ENCODE data around the gene NWD2. TPM values are rescaled to one million over a fixed set of nuclear protein-coding genes. Genes with fewer than 3 reads are reported as not detected.
"Not testable (repeated sequence)": the region's sequence is repeated elsewhere in the genome, so short reads cannot be mapped to it uniquely, and the experiment has no call there.

Gene NWD2
- polyA plus RNA-seq (ENCODE audit: insufficient read depth in 1 of 5, insufficient read length in 5 of 5, low replicate concordance in 1 of 5), result under 1 TPM in 4 of 5 donors, not detected in 1; 0.01 to 0.04 (median 0.03) TPM
- long read RNA-seq, donor 1, result 0 reads
- long read RNA-seq, donor 2, result 0 reads
- long read RNA-seq, donor 3, result 0 reads
- long read RNA-seq, donor 4, result 0 reads
- long read RNA-seq, donor 5, result 0 reads
- long read RNA-seq, donor 6, result 0 reads
- long read RNA-seq, donor 7, result 0 reads
- long read RNA-seq, donor 8, result 0 reads

- peak in 1 of 2 donors; percentile 39 for DNase-seq
Measured at GRCh38 chr4:37244583-37245390, at the start of gene NWD2. Gene NWD2, plus strand, starts transcription at chr4:37244743. Its CDS starts 325 bp downstream, at chr4:37245068.

GRCh38 chr4:37197899-37198298, 46.6 kb upstream of the NWD2 start:
- no peak for DNase-seq

- not testable (repeated sequence) for DNase-seq
Measured at GRCh38 chr4:37204740-37205139, 39.8 kb upstream of the NWD2 start.

DNA sequence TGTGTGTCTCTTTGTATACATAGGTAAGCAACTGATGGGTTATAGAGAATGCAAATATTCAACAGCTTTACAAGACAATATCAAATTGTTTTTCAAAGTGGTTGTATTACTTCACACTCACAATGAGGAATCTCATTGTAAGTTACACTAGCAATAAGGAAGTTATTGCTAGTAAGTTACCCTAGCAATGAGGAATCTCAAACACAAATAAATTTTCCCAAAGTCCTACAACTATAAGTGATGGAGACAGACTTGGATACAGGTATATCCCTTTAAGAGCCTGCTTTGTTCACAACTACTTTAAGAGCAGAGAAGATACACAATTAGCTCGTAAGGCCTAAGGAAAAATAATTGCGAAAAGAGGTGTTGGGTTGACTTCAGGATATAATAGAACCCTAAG, 28.3 kb upstream of the NWD2 start:
- no peak for DNase-seq

- DNase-seq, result no peak
Measured at GRCh38 chr4:37219242-37219641, 25.3 kb upstream of the NWD2 start.

- DNase-seq, result no peak
Measured at GRCh38 chr4:37219990-37220389, 24.6 kb upstream of the NWD2 start.

DNA sequence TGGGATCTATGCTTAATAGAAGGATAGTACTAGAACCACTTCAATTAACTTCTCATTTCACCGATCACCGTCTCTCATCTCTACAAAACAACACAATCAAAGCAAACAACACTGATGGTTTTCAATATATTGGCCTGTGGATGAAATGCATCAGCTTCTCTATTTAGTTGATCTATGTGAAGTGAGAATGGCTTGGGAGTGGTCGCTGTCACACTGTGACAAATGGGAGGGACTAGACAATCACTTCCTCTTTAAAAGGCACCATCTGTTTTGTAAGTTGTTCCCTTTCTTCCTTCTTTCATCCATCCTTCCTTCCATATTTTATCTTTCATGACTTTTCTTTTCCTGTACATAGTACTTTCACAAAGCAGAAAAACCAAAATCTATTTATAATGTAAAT, 23.9 kb upstream of the NWD2 start:
- DNase-seq, result no peak

- no peak for DNase-seq
Measured at GRCh38 chr4:37223732-37224131, 20.8 kb upstream of the NWD2 start.

- DNase-seq, result peak; percentile 28 to 48
Measured at GRCh38 chr4:37224854-37225253, 19.7 kb upstream of the NWD2 start.

DNA sequence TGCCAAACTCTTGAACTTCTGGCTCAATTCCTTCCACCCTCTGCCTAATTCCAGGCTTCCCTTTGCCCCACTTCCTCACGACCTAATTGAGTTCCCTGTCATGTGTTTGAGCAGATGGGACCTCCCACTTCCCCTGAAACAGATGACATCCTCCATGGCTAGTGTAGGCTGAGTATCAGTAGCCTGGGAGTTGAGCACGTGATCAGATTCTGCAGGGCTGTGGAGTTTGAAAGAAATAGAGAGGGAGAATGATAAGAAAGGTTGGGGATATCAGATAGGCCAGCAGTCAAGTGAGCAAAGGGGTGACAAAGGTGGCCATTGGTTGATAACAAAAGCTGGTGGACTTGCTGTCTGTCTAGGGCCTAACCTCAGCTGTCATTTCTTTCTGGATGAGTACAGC, 18.8 kb upstream of the NWD2 start:
- no peak for DNase-seq

GRCh38 chr4:37232315-37232714, 12.2 kb upstream of the NWD2 start:
- DNase-seq, result no peak

DNA sequence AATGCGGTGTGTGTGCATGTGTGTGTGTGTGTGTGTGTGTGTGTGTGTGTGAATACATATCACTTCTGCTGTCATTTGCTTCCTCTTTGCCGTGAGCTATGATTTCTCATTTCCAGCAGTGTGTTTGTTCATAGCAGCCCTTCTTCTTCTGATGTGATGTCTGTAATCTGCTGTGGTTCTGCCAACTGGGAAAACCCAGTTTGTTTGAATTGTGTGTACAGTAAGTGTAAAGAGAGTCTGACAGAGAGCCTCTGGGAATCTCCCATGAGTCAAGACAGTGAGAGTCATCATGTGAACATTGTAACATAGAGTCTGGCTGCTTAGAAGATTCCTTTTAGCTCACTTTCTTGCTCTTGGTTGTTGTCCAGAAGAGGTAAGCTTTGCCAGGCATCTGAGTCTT, 8.4 kb upstream of the NWD2 start:
- no peak for DNase-seq

GRCh38 chr4:37241647-37242046, 2.9 kb upstream of the NWD2 start:
- no peak for DNase-seq

GRCh38 chr4:37243051-37243450, 1.5 kb upstream of the NWD2 start:
- DNase-seq, result no peak

GRCh38 chr4:37243722-37244582, 591 bp upstream of the NWD2 start:
- no peak for DNase-seq

GRCh38 chr4:37245391-37245954, 930 bp downstream of the NWD2 start:
- DNase-seq, result no peak

- no peak for DNase-seq
Measured at GRCh38 chr4:37246891-37247290, 2.3 kb downstream of the NWD2 start.

GRCh38 chr4:37258221-37258620, 13.7 kb downstream of the NWD2 start:
- DNase-seq, result no peak

GRCh38 chr4:37268319-37268718, 23.8 kb downstream of the NWD2 start:
- DNase-seq, result peak in 1 of 2 donors; percentile 16

DNA sequence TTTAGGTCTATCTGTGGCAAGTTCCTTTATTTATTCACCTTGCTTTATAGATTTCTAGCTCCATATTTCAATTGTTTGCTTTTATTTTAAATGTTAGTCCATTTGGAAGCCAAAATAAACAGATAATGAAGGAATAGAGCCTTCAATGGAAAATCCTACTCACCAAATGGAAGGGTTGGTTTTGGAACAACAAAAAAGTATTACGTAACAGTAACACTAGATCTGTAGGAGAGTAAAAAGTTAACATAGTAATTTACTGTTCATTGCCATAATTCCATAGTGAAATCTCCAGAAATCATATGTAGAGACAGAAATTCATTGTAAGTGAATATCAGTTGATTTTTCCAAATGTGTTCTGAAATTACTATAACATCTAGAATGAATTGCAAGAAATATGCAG, 34.6 kb downstream of the NWD2 start:
- no peak for DNase-seq

GRCh38 chr4:37279894-37280592, 35.5 kb downstream of the NWD2 start:
- no peak for DNase-seq
